ENCODE measurements around the gene MALSU1.

GRCh38 chr7:23332193-23332592, 33.1 kb downstream of the MALSU1 start:
- TF ChIP-seq, protein P1, sequence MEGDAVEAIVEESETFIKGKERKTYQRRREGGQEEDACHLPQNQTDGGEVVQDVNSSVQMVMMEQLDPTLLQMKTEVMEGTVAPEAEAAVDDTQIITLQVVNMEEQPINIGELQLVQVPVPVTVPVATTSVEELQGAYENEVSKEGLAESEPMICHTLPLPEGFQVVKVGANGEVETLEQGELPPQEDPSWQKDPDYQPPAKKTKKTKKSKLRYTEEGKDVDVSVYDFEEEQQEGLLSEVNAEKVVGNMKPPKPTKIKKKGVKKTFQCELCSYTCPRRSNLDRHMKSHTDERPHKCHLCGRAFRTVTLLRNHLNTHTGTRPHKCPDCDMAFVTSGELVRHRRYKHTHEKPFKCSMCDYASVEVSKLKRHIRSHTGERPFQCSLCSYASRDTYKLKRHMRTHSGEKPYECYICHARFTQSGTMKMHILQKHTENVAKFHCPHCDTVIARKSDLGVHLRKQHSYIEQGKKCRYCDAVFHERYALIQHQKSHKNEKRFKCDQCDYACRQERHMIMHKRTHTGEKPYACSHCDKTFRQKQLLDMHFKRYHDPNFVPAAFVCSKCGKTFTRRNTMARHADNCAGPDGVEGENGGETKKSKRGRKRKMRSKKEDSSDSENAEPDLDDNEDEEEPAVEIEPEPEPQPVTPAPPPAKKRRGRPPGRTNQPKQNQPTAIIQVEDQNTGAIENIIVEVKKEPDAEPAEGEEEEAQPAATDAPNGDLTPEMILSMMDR (IDR thresholded peaks at IDR 0.05; ENCODE audit: insufficient read depth, low read depth, low read length), result no peak
- TF ChIP-seq EZH2 (IDR thresholded peaks at IDR 0.05; ENCODE audit: insufficient read depth, low read length), result no peak
